ENCODE data around the gene CADM4. TPM values are rescaled to one million over a fixed set of nuclear protein-coding genes. Genes with fewer than 3 reads are reported as not detected.

Gene CADM4
- total and polyA plus RNA-seq, 5 donors from 2014 or later: 0.30 TPM; not detected in 4

DNA sequence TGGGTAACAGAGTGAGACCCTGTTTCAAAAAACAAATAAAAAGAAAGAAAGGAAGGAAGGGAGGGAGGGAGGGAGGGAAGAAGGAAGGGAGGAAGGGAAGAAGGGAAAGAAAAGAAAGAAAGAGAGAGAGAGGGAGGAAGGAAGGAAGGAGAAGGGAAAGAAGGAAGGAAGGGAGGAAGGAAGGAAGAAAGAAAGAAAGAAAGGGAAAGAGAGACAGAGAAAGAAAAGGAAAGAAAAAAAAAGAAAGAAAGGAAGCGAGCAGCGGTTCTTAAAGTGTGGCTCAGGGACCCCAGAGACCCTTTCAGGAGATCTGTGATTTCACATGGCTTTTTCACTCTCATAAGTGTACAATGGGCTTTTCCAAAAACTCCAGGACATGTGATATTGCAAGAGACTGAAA is 9.9 kb upstream of the CADM4 start:
- H3K9me3 Mint-ChIP-seq: peaks cover 0 to 10% (median 1%) of the 10 kb centered on the region in 7 donors
- peaks cover 9% of the 10 kb centered on the region for H3K36me3 Mint-ChIP-seq
- H3K4me1 Mint-ChIP-seq: no peaks in the 10 kb centered on the region
- H3K4me3 Mint-ChIP-seq: no peak overlapping the region
- H3K9me3 ChIP-seq (ENCODE audit: control insufficient read depth in 2 of 2, low read length in 2 of 2): no peaks in the 10 kb centered on the region
- no peaks in the 10 kb centered on the region for H3K36me3 ChIP-seq (ENCODE audit: control insufficient read depth, insufficient read depth, low read length)
- no peaks in the 10 kb centered on the region for H3K27me3 ChIP-seq (ENCODE audit: control insufficient read depth, insufficient read depth, low read length)
- H3K27me3 Mint-ChIP-seq: no peaks in the 10 kb centered on the region
- no peak overlapping the region for H3K27ac ChIP-seq (ENCODE audit: insufficient read depth, low read length, poor library complexity, severe bottlenecking)
- DNase-seq (no peak), ATAC-seq (ENCODE audit: low read depth in 2 of 2) (no peak)
- H3K27ac Mint-ChIP-seq: no peak overlapping the region
- no peak overlapping the region for H3K4me3 ChIP-seq (ENCODE audit: low read depth, low read length)
- H3K4me1 ChIP-seq (ENCODE audit: control insufficient read depth, insufficient read depth, low read length, poor library complexity, severe bottlenecking): no peaks in the 10 kb centered on the region

- H3K36me3 Mint-ChIP-seq: peaks cover 9% of the 10 kb centered on the region
- no peak overlapping the region for H3K27ac Mint-ChIP-seq
- no peak overlapping the region for H3K4me3 Mint-ChIP-seq
- no peaks in the 10 kb centered on the region for H3K9me3 ChIP-seq (ENCODE audit: control insufficient read depth in 2 of 2, low read length in 2 of 2)
- H3K4me1 Mint-ChIP-seq: no peaks in the 10 kb centered on the region
- DNase-seq (no peak), ATAC-seq (ENCODE audit: low read depth in 2 of 2) (no peak)
- peaks cover 0 to 10% (median 1%) of the 10 kb centered on the region in 7 donors for H3K9me3 Mint-ChIP-seq
- peaks cover 2% of the 10 kb centered on the region for H3K27me3 Mint-ChIP-seq
- H3K27me3 ChIP-seq (ENCODE audit: control insufficient read depth, insufficient read depth, low read length): no peaks in the 10 kb centered on the region
- no peak overlapping the region for H3K4me3 ChIP-seq (ENCODE audit: low read depth, low read length)
- no peaks in the 10 kb centered on the region for H3K36me3 ChIP-seq (ENCODE audit: control insufficient read depth, insufficient read depth, low read length)
- no peak overlapping the region for H3K27ac ChIP-seq (ENCODE audit: insufficient read depth, low read length, poor library complexity, severe bottlenecking)
- H3K4me1 ChIP-seq (ENCODE audit: control insufficient read depth, insufficient read depth, low read length, poor library complexity, severe bottlenecking): no peaks in the 10 kb centered on the region
These were observed 9.0 kb upstream of the CADM4 start for GRCh38 chr19:43648633-43649032.

GRCh38 chr19:43644181-43644580 is 4.5 kb upstream of the CADM4 start:
- Mint-ChIP-seq H3K36me3 (peaks cover 5% of the 10 kb centered on the region), H3K4me3 (no peak overlapping the region), H3K27ac (no peak overlapping the region), H3K9me3 (peaks cover 0 to 10% (median 2%) of the 10 kb centered on the region in 7 donors), H3K4me1 (peaks cover 0 to 18% (median 3%) of the 10 kb centered on the region in 4 donors), H3K27me3 (peaks cover 35% of the 10 kb centered on the region)
- Histone ChIP-seq H3K4me1 (ENCODE audit: control insufficient read depth, insufficient read depth, low read length, poor library complexity, severe bottlenecking) (peaks cover 7% of the 10 kb centered on the region), H3K36me3 (ENCODE audit: control insufficient read depth, insufficient read depth, low read length) (no peaks in the 10 kb centered on the region), H3K4me3 (ENCODE audit: low read depth, low read length) (no peak overlapping the region), H3K9me3 (ENCODE audit: control insufficient read depth in 2 of 2, low read length in 2 of 2) (no peaks in the 10 kb centered on the region), H3K27ac (ENCODE audit: insufficient read depth, low read length, poor library complexity, severe bottlenecking) (no peak overlapping the region), H3K27me3 (ENCODE audit: control insufficient read depth, insufficient read depth, low read length) (peaks cover 4% of the 10 kb centered on the region)
- ATAC-seq (ENCODE audit: low read depth in 2 of 2) (no peak), DNase-seq (no peak)

DNA sequence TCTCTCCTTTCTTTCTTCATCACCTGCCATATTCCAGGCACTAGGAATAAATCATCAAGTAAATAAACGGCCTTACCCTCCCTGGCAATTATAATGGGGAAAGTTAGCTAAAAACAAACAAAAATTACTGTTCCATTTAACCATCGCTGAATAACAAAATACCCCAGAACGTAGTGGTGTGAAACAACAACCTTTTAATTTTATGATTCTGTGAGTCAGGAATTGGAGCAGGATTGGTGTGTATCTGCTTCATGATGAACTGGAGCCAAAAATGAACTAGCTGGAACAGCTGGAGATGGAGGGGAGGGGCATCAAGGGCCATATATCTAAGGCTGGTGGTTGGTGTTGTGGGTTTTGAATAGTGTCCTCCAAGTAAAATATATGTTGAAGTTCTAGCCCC is 3.7 kb upstream of the CADM4 start:
- Histone ChIP-seq H3K27ac (ENCODE audit: insufficient read depth, low read length, poor library complexity, severe bottlenecking) (no peak overlapping the region), H3K36me3 (ENCODE audit: control insufficient read depth, insufficient read depth, low read length) (no peaks in the 10 kb centered on the region), H3K4me3 (ENCODE audit: low read depth, low read length) (no peak overlapping the region), H3K9me3 (ENCODE audit: control insufficient read depth in 2 of 2, low read length in 2 of 2) (no peaks in the 10 kb centered on the region), H3K4me1 (ENCODE audit: control insufficient read depth, insufficient read depth, low read length, poor library complexity, severe bottlenecking) (peaks cover 9% of the 10 kb centered on the region), H3K27me3 (ENCODE audit: control insufficient read depth, insufficient read depth, low read length) (peaks cover 13% of the 10 kb centered on the region)
- H3K4me1 Mint-ChIP-seq: peaks cover 0 to 22% (median 8%) of the 10 kb centered on the region in 4 donors
- H3K4me3 Mint-ChIP-seq: no peak overlapping the region
- peaks cover 5% of the 10 kb centered on the region for H3K36me3 Mint-ChIP-seq
- no peak overlapping the region for H3K27ac Mint-ChIP-seq
- DNase-seq (no peak), ATAC-seq (ENCODE audit: low read depth in 2 of 2) (no peak)
- peaks cover 0 to 10% (median 2%) of the 10 kb centered on the region in 7 donors for H3K9me3 Mint-ChIP-seq
- peaks cover 44% of the 10 kb centered on the region for H3K27me3 Mint-ChIP-seq

DNA sequence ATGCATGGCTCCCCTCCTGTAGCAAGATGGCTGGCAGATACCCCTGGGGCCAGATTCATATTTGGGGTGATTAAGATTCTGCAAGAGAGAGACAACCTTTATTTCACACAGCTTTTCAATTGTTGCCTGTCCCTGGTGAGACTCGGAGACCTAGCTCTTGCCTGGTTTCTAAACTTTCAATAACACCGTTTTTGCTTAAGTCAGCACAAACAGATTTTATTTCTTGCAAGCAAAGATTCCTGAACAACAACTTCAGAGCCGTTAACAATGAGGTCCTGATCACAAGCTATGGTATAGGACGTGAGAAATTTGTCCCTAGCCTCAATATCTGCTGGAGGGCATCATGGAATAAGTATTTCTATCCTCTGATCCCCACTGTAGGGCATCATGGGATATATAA is 2.9 kb upstream of the CADM4 start:
- H3K4me1 Mint-ChIP-seq: peaks cover 0 to 22% (median 9%) of the 10 kb centered on the region in 4 donors
- no peak overlapping the region for H3K27ac Mint-ChIP-seq
- Histone ChIP-seq H3K27ac (ENCODE audit: insufficient read depth, low read length, poor library complexity, severe bottlenecking) (no peak overlapping the region), H3K4me3 (ENCODE audit: low read depth, low read length) (no peak overlapping the region), H3K36me3 (ENCODE audit: control insufficient read depth, insufficient read depth, low read length) (no peaks in the 10 kb centered on the region), H3K9me3 (ENCODE audit: control insufficient read depth in 2 of 2, low read length in 2 of 2) (no peaks in the 10 kb centered on the region), H3K27me3 (ENCODE audit: control insufficient read depth, insufficient read depth, low read length) (peaks cover 15% of the 10 kb centered on the region), H3K4me1 (ENCODE audit: control insufficient read depth, insufficient read depth, low read length, poor library complexity, severe bottlenecking) (peaks cover 9% of the 10 kb centered on the region)
- ATAC-seq (ENCODE audit: low read depth in 2 of 2) (no peak), DNase-seq (no peak)
- H3K27me3 Mint-ChIP-seq: peaks cover 52% of the 10 kb centered on the region
- peaks cover 5% of the 10 kb centered on the region for H3K36me3 Mint-ChIP-seq
- peaks cover 0 to 10% (median 2%) of the 10 kb centered on the region in 7 donors for H3K9me3 Mint-ChIP-seq
- peak overlapping the region in 2 of 4 donors; percentile 33 to 49 for H3K4me3 Mint-ChIP-seq

GRCh38 chr19:43641333-43641732 is 1.7 kb upstream of the CADM4 start:
- ATAC-seq (ENCODE audit: low read depth in 2 of 2): no peak
- Mint-ChIP-seq H3K4me1 (peaks cover 0 to 22% (median 9%) of the 10 kb centered on the region in 4 donors), H3K27ac (peak overlapping the region in 1 of 3 donors; percentile 67)

DNA sequence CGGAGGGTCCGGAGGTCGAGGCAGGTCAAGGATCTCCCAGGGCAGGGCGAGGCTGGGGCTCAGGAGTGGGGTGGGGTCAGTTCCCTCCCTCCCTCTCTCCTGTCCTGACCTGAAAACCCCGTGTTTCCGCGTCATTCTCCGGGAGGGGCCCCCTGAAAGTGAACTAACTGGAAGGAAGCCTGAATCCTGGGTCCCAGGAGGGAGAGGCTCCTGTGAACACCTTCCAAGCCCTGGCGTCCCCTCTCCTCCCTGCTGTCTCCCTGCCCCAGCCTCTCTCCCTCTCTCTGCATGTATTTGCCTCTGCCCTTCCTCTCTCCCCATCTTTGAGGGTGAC is 741 bp upstream of the CADM4 start:
- Histone ChIP-seq H3K4me3 (ENCODE audit: low read depth, low read length) (no peak overlapping the region), H3K36me3 (ENCODE audit: control insufficient read depth, insufficient read depth, low read length) (no peaks in the 10 kb centered on the region), H3K4me1 (ENCODE audit: control insufficient read depth, insufficient read depth, low read length, poor library complexity, severe bottlenecking) (peaks cover 9% of the 10 kb centered on the region), H3K9me3 (ENCODE audit: control insufficient read depth in 2 of 2, low read length in 2 of 2) (no peaks in the 10 kb centered on the region), H3K27me3 (ENCODE audit: control insufficient read depth, insufficient read depth, low read length) (peaks cover 21% of the 10 kb centered on the region), H3K27ac (ENCODE audit: insufficient read depth, low read length, poor library complexity, severe bottlenecking) (no peak overlapping the region)
- Mint-ChIP-seq H3K27me3 (peaks cover 70% of the 10 kb centered on the region), H3K27ac (peak overlapping the region in 1 of 3 donors; percentile 72), H3K36me3 (no peaks in the 10 kb centered on the region), H3K4me3 (peak overlapping the region; percentile 27 to 85 (median 71)), H3K4me1 (peaks cover 0 to 22% (median 9%) of the 10 kb centered on the region in 4 donors), H3K9me3 (peaks cover 0 to 2% (median 0%) of the 10 kb centered on the region in 7 donors)
- DNase-seq (no peak), ATAC-seq (ENCODE audit: low read depth in 2 of 2) (no peak)

More at GRCh38 chr19:43641333-43641732, 1.7 kb upstream of the CADM4 start:
- no peaks in the 10 kb centered on the region for H3K9me3 ChIP-seq (ENCODE audit: control insufficient read depth in 2 of 2, low read length in 2 of 2)
- Mint-ChIP-seq H3K4me3 (peak overlapping the region; percentile 70 to 87 (median 80)), H3K9me3 (peaks cover 0 to 5% (median 2%) of the 10 kb centered on the region in 7 donors), H3K36me3 (peaks cover 2% of the 10 kb centered on the region), H3K27me3 (peaks cover 61% of the 10 kb centered on the region)
- H3K4me3 ChIP-seq (ENCODE audit: low read depth, low read length): no peak overlapping the region
- H3K27ac ChIP-seq (ENCODE audit: insufficient read depth, low read length, poor library complexity, severe bottlenecking): no peak overlapping the region
- H3K4me1 ChIP-seq (ENCODE audit: control insufficient read depth, insufficient read depth, low read length, poor library complexity, severe bottlenecking): peaks cover 9% of the 10 kb centered on the region
- peaks cover 21% of the 10 kb centered on the region for H3K27me3 ChIP-seq (ENCODE audit: control insufficient read depth, insufficient read depth, low read length)
- DNase-seq: no peak
- no peaks in the 10 kb centered on the region for H3K36me3 ChIP-seq (ENCODE audit: control insufficient read depth, insufficient read depth, low read length)

DNA sequence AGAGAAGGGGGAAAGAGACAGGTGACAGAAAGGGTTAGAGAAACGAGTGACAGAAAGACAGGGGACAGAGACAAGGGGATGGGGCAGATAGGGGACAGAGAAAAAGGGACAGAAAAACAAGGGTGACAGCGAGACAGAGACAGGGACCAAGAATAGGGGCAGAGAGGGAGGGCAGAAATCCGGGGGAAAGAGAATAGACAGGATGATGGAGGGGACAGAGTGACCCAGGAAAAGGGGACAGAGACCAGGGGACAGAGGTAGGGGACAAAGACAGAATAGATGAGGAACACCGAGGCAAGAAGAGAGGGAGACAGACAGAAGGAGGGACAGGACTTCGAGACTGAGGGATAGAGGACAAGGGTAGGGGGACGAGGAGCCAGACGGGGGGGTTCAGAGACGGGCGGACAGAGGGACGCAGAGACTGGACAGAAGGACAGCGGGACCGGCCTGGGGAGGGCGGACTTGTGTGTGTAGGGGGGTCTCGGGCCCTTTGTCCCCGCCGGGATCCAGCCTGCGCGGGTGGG is 593 bp downstream of the CADM4 start:
- H3K27me3 Mint-ChIP-seq: peaks cover 76% of the 10 kb centered on the region
- Histone ChIP-seq H3K4me1 (ENCODE audit: control insufficient read depth, insufficient read depth, low read length, poor library complexity, severe bottlenecking) (peaks cover 9% of the 10 kb centered on the region), H3K4me3 (ENCODE audit: low read depth, low read length) (no peak overlapping the region), H3K9me3 (ENCODE audit: control insufficient read depth in 2 of 2, low read length in 2 of 2) (no peaks in the 10 kb centered on the region), H3K27me3 (ENCODE audit: control insufficient read depth, insufficient read depth, low read length) (peaks cover 21% of the 10 kb centered on the region), H3K27ac (ENCODE audit: insufficient read depth, low read length, poor library complexity, severe bottlenecking) (no peak overlapping the region), H3K36me3 (ENCODE audit: control insufficient read depth, insufficient read depth, low read length) (no peaks in the 10 kb centered on the region)
- DNase-seq (no peak), ATAC-seq (ENCODE audit: low read depth in 2 of 2) (no peak)
- no peaks in the 10 kb centered on the region for H3K36me3 Mint-ChIP-seq
- peak overlapping the region in 1 of 3 donors; percentile 17 for H3K27ac Mint-ChIP-seq
- H3K4me1 Mint-ChIP-seq: peaks cover 0 to 22% (median 9%) of the 10 kb centered on the region in 4 donors
- H3K9me3 Mint-ChIP-seq: peaks cover 0 to 2% (median 0%) of the 10 kb centered on the region in 7 donors
- H3K4me3 Mint-ChIP-seq: peak overlapping the region; percentile 64 to 88 (median 76)
